GM23338 (cell line): Measurements from ENCODE around the gene MRPL44. TPM values are rescaled to one million over a fixed set of nuclear protein-coding genes. Genes with fewer than 3 reads are reported as not detected.

Experiments
- ATAC-seq: fragments of 200-7000 bp; cut with Tn5 transposase; 3 replicates; pipeline ENCODE4 v1.9.1; 2020
- DNase-seq: peaks from one replicate; pipeline ENCODE4 v3.0.0-alpha.2; 2015; ENCODE audit warnings: low spot score
- H2AFZ ChIP-seq: fragments of 200-600 bp; sonication (generic); 2 replicates; pipeline ENCODE4 v1.8.0; 2016; ENCODE audit warnings: antibody characterized with exemption, mild to moderate bottlenecking, moderate library complexity
- H3F3A ChIP-seq: fragments of 200-600 bp; sonication (generic); replicated peaks from 2 replicates; pipeline ENCODE4 v1.8.0; 2017; ENCODE audit warnings: antibody characterized with exemption, mixed run types, low read depth
- H3K27ac ChIP-seq: fragments of 200-600 bp; sonication (generic); 2 replicates; pipeline ENCODE4 v1.6.1; 2016; ENCODE audit warnings: low read depth
- H3K27me3 ChIP-seq: fragments of 200-600 bp; sonication (generic); 2 replicates; pipeline ENCODE4 v1.8.0; 2016; ENCODE audit warnings: mild to moderate bottlenecking, mixed run types, moderate library complexity; ENCODE audit not compliant: insufficient read depth
- H3K36me3 ChIP-seq: fragments of 200-600 bp; sonication (generic); 2 replicates; pipeline ENCODE4 v1.8.0; 2016; ENCODE audit warnings: mild to moderate bottlenecking; ENCODE audit not compliant: insufficient read depth
- H3K4me1 ChIP-seq: fragments of 200-600 bp; sonication (generic); 2 replicates; pipeline ENCODE4 v1.8.0; 2016; ENCODE audit warnings: mild to moderate bottlenecking, moderate library complexity; ENCODE audit not compliant: insufficient read depth
- H3K4me2 ChIP-seq: fragments of 200-600 bp; sonication (generic); 2 replicates; pipeline ENCODE4 v1.7.1; 2017; ENCODE audit warnings: mixed run types
- H3K4me3 ChIP-seq: fragments of 200-600 bp; sonication (generic); 2 replicates; pipeline ENCODE4 v1.6.1; 2016; ENCODE audit warnings: mixed run types
- H3K79me2 ChIP-seq: fragments of 200-600 bp; sonication (generic); replicated peaks from 2 replicates; pipeline ENCODE4 v1.8.0; 2017; ENCODE audit warnings: mild to moderate bottlenecking; ENCODE audit not compliant: insufficient read depth
- H3K9me2 ChIP-seq: fragments of 200-600 bp; sonication (generic); 2 replicates; pipeline ENCODE4 v1.8.0; 2017; ENCODE audit not compliant: insufficient read depth
- H4K20me1 ChIP-seq: fragments of 200-600 bp; sonication (generic); replicated peaks from 2 replicates; pipeline ENCODE4 v1.8.0; 2017; ENCODE audit warnings: mild to moderate bottlenecking; ENCODE audit not compliant: insufficient read depth
- H3K27ac Mint-ChIP-seq: 2 replicates; pipeline ENCODE4 v1.8.0; 2020; ENCODE audit warnings: inconsistent platforms, mild to moderate bottlenecking, moderate library complexity, mixed read lengths
- H3K27me3 Mint-ChIP-seq: 3 replicates; pipeline ENCODE4 v1.8.0; 2022; ENCODE audit warnings: low read depth, mild to moderate bottlenecking, moderate library complexity, mixed read lengths, inconsistent platforms; ENCODE audit not compliant: insufficient read depth, poor library complexity
- H3K36me3 Mint-ChIP-seq: 3 replicates; pipeline ENCODE4 v1.8.0; 2021; ENCODE audit warnings: low read depth, mild to moderate bottlenecking, inconsistent platforms, moderate library complexity, mixed read lengths
- H3K4me1 Mint-ChIP-seq: 3 replicates; pipeline ENCODE4 v1.8.0; 2020; ENCODE audit warnings: mild to moderate bottlenecking, inconsistent platforms, mixed read lengths
- H3K4me3 Mint-ChIP-seq: 3 replicates; pipeline ENCODE4 v1.8.0; 2021; ENCODE audit warnings: moderate library complexity, mild to moderate bottlenecking, inconsistent platforms, mixed read lengths
- H3K9me3 Mint-ChIP-seq: 3 replicates; pipeline ENCODE4 v1.8.0; 2020; ENCODE audit warnings: moderate library complexity, mild to moderate bottlenecking, inconsistent platforms, mixed read lengths
- CREB1 ChIP-seq: fragments of 250-450 bp; sonication (Bioruptor Pico); IDR thresholded peaks from 2 replicates; pipeline ENCODE4 v1.5.0; 2020; ENCODE audit warnings: low read depth, mild to moderate bottlenecking, moderate library complexity
- EZH2 ChIP-seq: fragments of 200-600 bp; sonication (generic); IDR thresholded peaks from one replicate; pipeline ENCODE4 v1.8.0; 2017; ENCODE audit warnings: antibody characterized with exemption, mild to moderate bottlenecking, low read depth; ENCODE audit not compliant: unreplicated experiment
- EZH2phosphoT487 ChIP-seq: fragments of 200-600 bp; sonication (generic); IDR thresholded peaks from one replicate; pipeline ENCODE4 v1.8.1; 2018; ENCODE audit warnings: antibody characterized with exemption; ENCODE audit not compliant: unreplicated experiment
- NANOG ChIP-seq: IDR thresholded peaks from 2 replicates; pipeline ENCODE4 v1.6.1; 2016; ENCODE audit warnings: antibody characterized with exemption, borderline replicate concordance
- POLR2AphosphoS5 ChIP-seq: IDR thresholded peaks from 2 replicates; pipeline ENCODE4 v1.6.1; 2016; ENCODE audit warnings: antibody characterized with exemption, low read depth
- STAT1 ChIP-seq: IDR thresholded peaks from one replicate; pipeline ENCODE4 v1.6.1; 2016; ENCODE audit warnings: antibody characterized with exemption; ENCODE audit not compliant: unreplicated experiment
- ZNF114 ChIP-seq: fragments of 250-450 bp; sonication (Bioruptor Pico); IDR thresholded peaks from 2 replicates; pipeline ENCODE4 v1.5.0; 2020; ENCODE audit warnings: mild to moderate bottlenecking, moderate library complexity
- ZNF331 ChIP-seq: fragments of 250-450 bp; sonication (Bioruptor Pico); IDR thresholded peaks from 2 replicates; pipeline ENCODE4 v1.5.0; 2020; ENCODE audit warnings: low read depth, mild to moderate bottlenecking, moderate library complexity
- polyA plus RNA-seq: library from polyadenylated mRNA; unstranded; fragments of >200 nt; fragmentation: Nextera tagmentation; extraction: Ambion mirVana; gene quantifications from 2 replicates; pipeline ENCODE4 v1.2.1, GENCODE V29; 2016
- total RNA-seq: library from RNA; depleted of rRNA; stranded (reverse); fragments of >200 nt; shearing (Covaris generic); gene quantifications from 2 replicates; pipeline ENCODE4 v1.2.3, GENCODE V29; 2014
- TF ChIP-seq, protein P1 (sequence below), 2 experiments: fragments of 200-600 bp in 1 of 2; sonication (generic) in 1 of 2; conservative IDR thresholded peaks; 2 replicates each; pipeline versions ENCODE4 v1.5.1 to v1.6.1; 2016 to 2017; ENCODE audit warnings: antibody characterized with exemption in 2 of 2, low read depth in 2 of 2, mild to moderate bottlenecking in 2 of 2, moderate library complexity in 1 of 2
- TF ChIP-seq, protein P2 (sequence below): fragments of 250-450 bp; sonication (Bioruptor Pico); IDR thresholded peaks from 2 replicates; pipeline ENCODE4 v1.5.0; 2020; ENCODE audit warnings: mild to moderate bottlenecking, moderate library complexity
- TF ChIP-seq, protein P3 (sequence below): IDR thresholded peaks from one replicate; pipeline ENCODE4 v1.6.1; 2018; ENCODE audit warnings: antibody characterized with exemption; ENCODE audit not compliant: unreplicated experiment

MRPL44 gene
- total and polyA plus RNA-seq, 2 experiments from 2014 or later = 38.4 to 55.8 TPM

DNA sequence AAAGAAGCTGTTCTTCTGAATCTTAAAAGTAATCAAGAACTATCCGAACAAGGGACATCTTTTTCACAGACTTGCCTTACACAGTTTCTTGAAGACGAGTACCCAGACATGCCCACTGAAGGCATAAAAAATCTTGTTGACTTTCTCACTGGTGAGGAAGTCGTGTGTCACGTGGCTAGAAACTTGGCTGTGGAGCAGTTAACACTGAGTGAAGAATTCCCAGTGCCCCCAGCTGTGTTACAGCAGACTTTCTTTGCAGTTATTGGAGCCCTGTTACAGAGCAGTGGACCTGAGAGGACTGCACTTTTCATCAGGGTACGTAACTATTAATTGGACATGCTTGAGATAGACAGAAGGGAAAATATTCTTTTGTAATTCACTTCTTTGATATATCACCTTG is 2.4 kb downstream of the MRPL44 start (continued):
- TF ChIP-seq, protein P1, sequence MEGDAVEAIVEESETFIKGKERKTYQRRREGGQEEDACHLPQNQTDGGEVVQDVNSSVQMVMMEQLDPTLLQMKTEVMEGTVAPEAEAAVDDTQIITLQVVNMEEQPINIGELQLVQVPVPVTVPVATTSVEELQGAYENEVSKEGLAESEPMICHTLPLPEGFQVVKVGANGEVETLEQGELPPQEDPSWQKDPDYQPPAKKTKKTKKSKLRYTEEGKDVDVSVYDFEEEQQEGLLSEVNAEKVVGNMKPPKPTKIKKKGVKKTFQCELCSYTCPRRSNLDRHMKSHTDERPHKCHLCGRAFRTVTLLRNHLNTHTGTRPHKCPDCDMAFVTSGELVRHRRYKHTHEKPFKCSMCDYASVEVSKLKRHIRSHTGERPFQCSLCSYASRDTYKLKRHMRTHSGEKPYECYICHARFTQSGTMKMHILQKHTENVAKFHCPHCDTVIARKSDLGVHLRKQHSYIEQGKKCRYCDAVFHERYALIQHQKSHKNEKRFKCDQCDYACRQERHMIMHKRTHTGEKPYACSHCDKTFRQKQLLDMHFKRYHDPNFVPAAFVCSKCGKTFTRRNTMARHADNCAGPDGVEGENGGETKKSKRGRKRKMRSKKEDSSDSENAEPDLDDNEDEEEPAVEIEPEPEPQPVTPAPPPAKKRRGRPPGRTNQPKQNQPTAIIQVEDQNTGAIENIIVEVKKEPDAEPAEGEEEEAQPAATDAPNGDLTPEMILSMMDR (conservative IDR thresholded peaks at IDR 0.05; ENCODE audit: low read depth in 2 of 2) = no peak
- TF ChIP-seq CREB1 (CRISPR knock-in tag) (no peak), NANOG (no peak)

DNA sequence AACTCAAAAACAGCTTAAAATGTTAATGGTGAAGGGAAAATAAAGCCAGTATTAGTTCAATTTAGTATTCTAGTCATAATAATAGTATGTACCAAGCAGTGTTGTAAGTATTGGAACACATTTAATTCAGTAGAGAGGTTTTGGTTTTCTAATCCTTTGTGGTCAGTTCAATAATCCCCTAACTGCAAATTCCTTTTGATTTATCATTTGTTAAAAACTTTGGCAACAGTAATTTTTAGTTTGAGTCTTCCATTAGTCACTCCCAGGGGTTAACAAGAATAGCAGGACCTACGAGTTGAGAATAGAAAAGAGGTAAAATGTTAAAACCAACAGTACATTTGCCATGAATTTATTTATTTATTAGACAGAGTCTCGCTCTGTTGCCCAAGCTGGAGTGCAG is 10.7 kb downstream of the MRPL44 start:
- Histone ChIP-seq H3K4me1 (no peaks in the 10 kb centered on the region), H3K27ac (no peak overlapping the region), H3K4me3 (no peak overlapping the region), H3F3A (no peaks in the 10 kb centered on the region), H3K79me2 (peaks cover 24% of the 10 kb centered on the region), H3K36me3 (peaks cover 38% of the 10 kb centered on the region; the same call in 1 of the 2 replicates), H3K27me3 (no peaks in the 10 kb centered on the region), H2AFZ (no peak overlapping the region), H3K9me2 (no peaks in the 10 kb centered on the region), H3K4me2 (no peak overlapping the region), H4K20me1 (peaks cover 8% of the 10 kb centered on the region; the same call in 1 of the 2 replicates)
- Mint-ChIP-seq H3K36me3 (peaks cover 24% of the 10 kb centered on the region; the same call in 2 of the 3 replicates), H3K27ac (no peak overlapping the region), H3K27me3 (peaks cover 3% of the 10 kb centered on the region), H3K4me1 (peaks cover 15% of the 10 kb centered on the region; the same call in 2 of the 3 replicates), H3K4me3 (no peak overlapping the region), H3K9me3 (no peaks in the 10 kb centered on the region)
- DNase-seq = no peak
- no peak for ATAC-seq
- TF ChIP-seq ZNF114 (CRISPR knock-in tag) (no peak), POLR2AphosphoS5 (no peak), EZH2 (no peak), NANOG (no peak), ZNF331 (CRISPR knock-in tag) (no peak), CREB1 (CRISPR knock-in tag) (no peak), EZH2phosphoT487 (no peak), STAT1 (no peak)
- TF ChIP-seq, protein P2, sequence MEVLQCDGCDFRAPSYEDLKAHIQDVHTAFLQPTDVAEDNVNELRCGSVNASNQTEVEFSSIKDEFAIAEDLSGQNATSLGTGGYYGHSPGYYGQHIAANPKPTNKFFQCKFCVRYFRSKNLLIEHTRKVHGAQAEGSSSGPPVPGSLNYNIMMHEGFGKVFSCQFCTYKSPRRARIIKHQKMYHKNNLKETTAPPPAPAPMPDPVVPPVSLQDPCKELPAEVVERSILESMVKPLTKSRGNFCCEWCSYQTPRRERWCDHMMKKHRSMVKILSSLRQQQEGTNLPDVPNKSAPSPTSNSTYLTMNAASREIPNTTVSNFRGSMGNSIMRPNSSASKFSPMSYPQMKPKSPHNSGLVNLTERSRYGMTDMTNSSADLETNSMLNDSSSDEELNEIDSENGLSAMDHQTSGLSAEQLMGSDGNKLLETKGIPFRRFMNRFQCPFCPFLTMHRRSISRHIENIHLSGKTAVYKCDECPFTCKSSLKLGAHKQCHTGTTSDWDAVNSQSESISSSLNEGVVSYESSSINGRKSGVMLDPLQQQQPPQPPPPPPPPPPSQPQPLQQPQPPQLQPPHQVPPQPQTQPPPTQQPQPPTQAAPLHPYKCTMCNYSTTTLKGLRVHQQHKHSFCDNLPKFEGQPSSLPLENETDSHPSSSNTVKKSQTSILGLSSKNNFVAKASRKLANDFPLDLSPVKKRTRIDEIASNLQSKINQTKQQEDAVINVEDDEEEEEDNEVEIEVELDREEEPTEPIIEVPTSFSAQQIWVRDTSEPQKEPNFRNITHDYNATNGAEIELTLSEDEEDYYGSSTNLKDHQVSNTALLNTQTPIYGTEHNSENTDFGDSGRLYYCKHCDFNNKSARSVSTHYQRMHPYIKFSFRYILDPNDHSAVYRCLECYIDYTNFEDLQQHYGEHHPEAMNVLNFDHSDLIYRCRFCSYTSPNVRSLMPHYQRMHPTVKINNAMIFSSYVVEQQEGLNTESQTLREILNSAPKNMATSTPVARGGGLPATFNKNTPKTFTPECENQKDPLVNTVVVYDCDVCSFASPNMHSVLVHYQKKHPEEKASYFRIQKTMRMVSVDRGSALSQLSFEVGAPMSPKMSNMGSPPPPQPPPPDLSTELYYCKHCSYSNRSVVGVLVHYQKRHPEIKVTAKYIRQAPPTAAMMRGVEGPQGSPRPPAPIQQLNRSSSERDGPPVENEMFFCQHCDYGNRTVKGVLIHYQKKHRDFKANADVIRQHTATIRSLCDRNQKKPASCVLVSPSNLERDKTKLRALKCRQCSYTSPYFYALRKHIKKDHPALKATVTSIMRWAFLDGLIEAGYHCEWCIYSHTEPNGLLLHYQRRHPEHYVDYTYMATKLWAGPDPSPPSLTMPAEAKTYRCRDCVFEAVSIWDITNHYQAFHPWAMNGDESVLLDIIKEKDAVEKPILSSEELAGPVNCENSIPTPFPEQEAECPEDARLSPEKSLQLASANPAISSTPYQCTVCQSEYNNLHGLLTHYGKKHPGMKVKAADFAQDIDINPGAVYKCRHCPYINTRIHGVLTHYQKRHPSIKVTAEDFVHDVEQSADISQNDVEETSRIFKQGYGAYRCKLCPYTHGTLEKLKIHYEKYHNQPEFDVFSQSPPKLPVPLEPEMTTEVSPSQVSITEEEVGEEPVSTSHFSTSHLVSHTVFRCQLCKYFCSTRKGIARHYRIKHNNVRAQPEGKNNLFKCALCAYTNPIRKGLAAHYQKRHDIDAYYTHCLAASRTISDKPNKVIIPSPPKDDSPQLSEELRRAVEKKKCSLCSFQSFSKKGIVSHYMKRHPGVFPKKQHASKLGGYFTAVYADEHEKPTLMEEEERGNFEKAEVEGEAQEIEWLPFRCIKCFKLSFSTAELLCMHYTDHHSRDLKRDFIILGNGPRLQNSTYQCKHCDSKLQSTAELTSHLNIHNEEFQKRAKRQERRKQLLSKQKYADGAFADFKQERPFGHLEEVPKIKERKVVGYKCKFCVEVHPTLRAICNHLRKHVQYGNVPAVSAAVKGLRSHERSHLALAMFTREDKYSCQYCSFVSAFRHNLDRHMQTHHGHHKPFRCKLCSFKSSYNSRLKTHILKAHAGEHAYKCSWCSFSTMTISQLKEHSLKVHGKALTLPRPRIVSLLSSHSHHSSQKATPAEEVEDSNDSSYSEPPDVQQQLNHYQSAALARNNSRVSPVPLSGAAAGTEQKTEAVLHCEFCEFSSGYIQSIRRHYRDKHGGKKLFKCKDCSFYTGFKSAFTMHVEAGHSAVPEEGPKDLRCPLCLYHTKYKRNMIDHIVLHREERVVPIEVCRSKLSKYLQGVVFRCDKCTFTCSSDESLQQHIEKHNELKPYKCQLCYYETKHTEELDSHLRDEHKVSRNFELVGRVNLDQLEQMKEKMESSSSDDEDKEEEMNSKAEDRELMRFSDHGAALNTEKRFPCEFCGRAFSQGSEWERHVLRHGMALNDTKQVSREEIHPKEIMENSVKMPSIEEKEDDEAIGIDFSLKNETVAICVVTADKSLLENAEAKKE = no peak
- TF ChIP-seq, protein P3, sequence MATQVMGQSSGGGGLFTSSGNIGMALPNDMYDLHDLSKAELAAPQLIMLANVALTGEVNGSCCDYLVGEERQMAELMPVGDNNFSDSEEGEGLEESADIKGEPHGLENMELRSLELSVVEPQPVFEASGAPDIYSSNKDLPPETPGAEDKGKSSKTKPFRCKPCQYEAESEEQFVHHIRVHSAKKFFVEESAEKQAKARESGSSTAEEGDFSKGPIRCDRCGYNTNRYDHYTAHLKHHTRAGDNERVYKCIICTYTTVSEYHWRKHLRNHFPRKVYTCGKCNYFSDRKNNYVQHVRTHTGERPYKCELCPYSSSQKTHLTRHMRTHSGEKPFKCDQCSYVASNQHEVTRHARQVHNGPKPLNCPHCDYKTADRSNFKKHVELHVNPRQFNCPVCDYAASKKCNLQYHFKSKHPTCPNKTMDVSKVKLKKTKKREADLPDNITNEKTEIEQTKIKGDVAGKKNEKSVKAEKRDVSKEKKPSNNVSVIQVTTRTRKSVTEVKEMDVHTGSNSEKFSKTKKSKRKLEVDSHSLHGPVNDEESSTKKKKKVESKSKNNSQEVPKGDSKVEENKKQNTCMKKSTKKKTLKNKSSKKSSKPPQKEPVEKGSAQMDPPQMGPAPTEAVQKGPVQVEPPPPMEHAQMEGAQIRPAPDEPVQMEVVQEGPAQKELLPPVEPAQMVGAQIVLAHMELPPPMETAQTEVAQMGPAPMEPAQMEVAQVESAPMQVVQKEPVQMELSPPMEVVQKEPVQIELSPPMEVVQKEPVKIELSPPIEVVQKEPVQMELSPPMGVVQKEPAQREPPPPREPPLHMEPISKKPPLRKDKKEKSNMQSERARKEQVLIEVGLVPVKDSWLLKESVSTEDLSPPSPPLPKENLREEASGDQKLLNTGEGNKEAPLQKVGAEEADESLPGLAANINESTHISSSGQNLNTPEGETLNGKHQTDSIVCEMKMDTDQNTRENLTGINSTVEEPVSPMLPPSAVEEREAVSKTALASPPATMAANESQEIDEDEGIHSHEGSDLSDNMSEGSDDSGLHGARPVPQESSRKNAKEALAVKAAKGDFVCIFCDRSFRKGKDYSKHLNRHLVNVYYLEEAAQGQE = no peak
- TF ChIP-seq, protein P1 (conservative IDR thresholded peaks at IDR 0.05; ENCODE audit: low read depth in 2 of 2) = no peak
